Posterior cingulate gyrus (tissue), 11 donors: ENCODE data around the gene STK26.
A peak's percentile ranks its signal among the peaks of the same experiment; 100 is the strongest.
"Not testable (repeated sequence)": the region's sequence is repeated elsewhere in the genome, so short reads cannot be mapped to it uniquely, and the experiment has no call there.

Experiments
- DNase-seq, 10 donors: peaks; one replicate each; pipeline versions ENCODE4 v3.0.0 to v3.0.0-alpha.2; 2020 to 2021; ENCODE audit warnings: mixed read lengths in 3 of 10
- intact Hi-C: fragments of 100-400 bp; cut with DNase I; formaldehyde crosslinking; loops from one replicate; pipeline ENCODE4 v1.15.1; 2023

The STK26 gene

GRCh38 chrX:132022967-132023895, at the start of gene STK26:
Gene STK26, plus strand, starts transcription at chrX:132023302. Its CDS starts 316 bp downstream, at chrX:132023618.
- peak in 8 of 10 donors; percentile 17 to 90 (median 29) for DNase-seq
- intact Hi-C loops, result no loop called here

GRCh38 chrX:131975851-131976250, 47.3 kb upstream of the STK26 start:
- no peak for DNase-seq
- intact Hi-C loops, result no loop called here

GRCh38 chrX:131977619-131978018, 45.5 kb upstream of the STK26 start:
- intact Hi-C loops, result no loop called here
- DNase-seq, result no peak

- no peak for DNase-seq
- intact Hi-C loops, result no loop called here
Observed at GRCh38 chrX:131979116-131979515, 44.0 kb upstream of the STK26 start.

- DNase-seq, result peak in 2 of 10 donors; percentile 32 to 67
- intact Hi-C loops, result no loop called here
Observed at GRCh38 chrX:131985526-131986049, 37.5 kb upstream of the STK26 start.

- intact Hi-C loops, result no loop called here
- DNase-seq, result no peak
Observed at GRCh38 chrX:131987252-131987651, 35.9 kb upstream of the STK26 start.

GRCh38 chrX:131988236-131988635, 34.9 kb upstream of the STK26 start:
- no peak for DNase-seq
- intact Hi-C loops, result no loop called here

- intact Hi-C loops, result no loop called here
- no peak for DNase-seq
Observed at GRCh38 chrX:132001127-132001526, 22.0 kb upstream of the STK26 start.

- no peak for DNase-seq
- intact Hi-C loops, result no loop called here
Observed at GRCh38 chrX:132004728-132005127, 18.4 kb upstream of the STK26 start.

GRCh38 chrX:132009350-132009749, 13.8 kb upstream of the STK26 start:
- intact Hi-C loops, result no loop called here

GRCh38 chrX:132010213-132010612, 12.9 kb upstream of the STK26 start:
- intact Hi-C loops, DNase-seq: not testable (repeated sequence)

More at GRCh38 chrX:132009350-132009749, 13.8 kb upstream of the STK26 start:
- no peak for DNase-seq

- DNase-seq, result no peak
- intact Hi-C loops, result no loop called here
Observed at GRCh38 chrX:132015875-132016274, 7.2 kb upstream of the STK26 start.

GRCh38 chrX:132016628-132017430, 6.3 kb upstream of the STK26 start:
- DNase-seq, result no peak
- intact Hi-C loops, result no loop called here

- intact Hi-C loops, result no loop called here
- no peak for DNase-seq
Observed at GRCh38 chrX:132017431-132018185, 5.5 kb upstream of the STK26 start.

- intact Hi-C loops, result no loop called here
- DNase-seq, result peak in 2 of 10 donors; percentile 50 to 55
Observed at GRCh38 chrX:132022198-132022966, 720 bp upstream of the STK26 start.

- DNase-seq, result peak in 2 of 10 donors; percentile 26 to 70
- intact Hi-C loops, result no loop called here
Observed at GRCh38 chrX:132023896-132024386, 839 bp downstream of the STK26 start.

- DNase-seq, result no peak
- intact Hi-C loops, result no loop called here
Observed at GRCh38 chrX:132025041-132025440, 1.9 kb downstream of the STK26 start.

- no peak for DNase-seq
- intact Hi-C loops, result no loop called here
Observed at GRCh38 chrX:132030264-132030663, 7.2 kb downstream of the STK26 start.

- DNase-seq, result no peak
- intact Hi-C loops, result no loop called here
Observed at GRCh38 chrX:132031867-132032266, 8.8 kb downstream of the STK26 start.
